SK-N-MC (cell line): ENCODE results near the gene ITGB1BP2.
"Not testable (repeated sequence)": the region's sequence is repeated elsewhere in the genome, so short reads cannot be mapped to it uniquely, and the experiment has no call there.

ENCODE experiments used
- EZH2 ChIP-seq: fragments of 200-600 bp; sonication (generic); IDR thresholded peaks from one replicate; pipeline ENCODE4 v1.6.1; 2017; ENCODE audit warnings: antibody characterized with exemption
- FOXP2 ChIP-seq: optimal IDR thresholded peaks from 2 replicates; pipeline ENCODE3; 2011; ENCODE audit warnings: mild to moderate bottlenecking, moderate library complexity; ENCODE audit not compliant: insufficient read depth; ENCODE audit errors: extremely low read length, control extremely low read depth
- POLR2AphosphoS5 ChIP-seq: IDR thresholded peaks from 2 replicates; pipeline ENCODE4 v1.6.1; 2012; ENCODE audit warnings: mild to moderate bottlenecking, low read depth, low read length, borderline replicate concordance

GRCh38 chrX:71281300-71281699, 20.2 kb upstream of the ITGB1BP2 start:
- TF ChIP-seq POLR2AphosphoS5, FOXP2, EZH2: not testable (repeated sequence)
